ENCODE measurements around the gene CAMTA1.

DNA sequence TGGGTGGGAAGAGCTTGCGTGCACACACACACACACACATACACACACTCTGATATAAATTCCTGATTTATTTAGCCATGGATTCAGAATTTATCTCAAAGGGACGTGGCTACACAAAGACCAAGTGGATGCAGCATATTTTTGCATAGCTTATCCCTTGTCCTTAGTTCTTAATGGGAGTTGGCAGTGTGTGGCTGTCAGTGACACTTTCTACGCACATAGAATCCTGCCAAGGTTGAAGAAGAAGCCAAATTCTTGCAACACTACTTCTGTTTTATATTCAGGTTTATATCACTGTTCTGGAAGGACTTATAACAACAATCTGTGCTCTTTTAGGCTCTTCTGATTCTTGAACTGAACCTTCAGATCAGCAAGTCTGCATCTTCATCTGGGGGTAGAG lies 292.7 kb downstream of the CAMTA1 start:
- TF ChIP-seq, protein P1, sequence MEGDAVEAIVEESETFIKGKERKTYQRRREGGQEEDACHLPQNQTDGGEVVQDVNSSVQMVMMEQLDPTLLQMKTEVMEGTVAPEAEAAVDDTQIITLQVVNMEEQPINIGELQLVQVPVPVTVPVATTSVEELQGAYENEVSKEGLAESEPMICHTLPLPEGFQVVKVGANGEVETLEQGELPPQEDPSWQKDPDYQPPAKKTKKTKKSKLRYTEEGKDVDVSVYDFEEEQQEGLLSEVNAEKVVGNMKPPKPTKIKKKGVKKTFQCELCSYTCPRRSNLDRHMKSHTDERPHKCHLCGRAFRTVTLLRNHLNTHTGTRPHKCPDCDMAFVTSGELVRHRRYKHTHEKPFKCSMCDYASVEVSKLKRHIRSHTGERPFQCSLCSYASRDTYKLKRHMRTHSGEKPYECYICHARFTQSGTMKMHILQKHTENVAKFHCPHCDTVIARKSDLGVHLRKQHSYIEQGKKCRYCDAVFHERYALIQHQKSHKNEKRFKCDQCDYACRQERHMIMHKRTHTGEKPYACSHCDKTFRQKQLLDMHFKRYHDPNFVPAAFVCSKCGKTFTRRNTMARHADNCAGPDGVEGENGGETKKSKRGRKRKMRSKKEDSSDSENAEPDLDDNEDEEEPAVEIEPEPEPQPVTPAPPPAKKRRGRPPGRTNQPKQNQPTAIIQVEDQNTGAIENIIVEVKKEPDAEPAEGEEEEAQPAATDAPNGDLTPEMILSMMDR (optimal IDR thresholded peaks at IDR 0.05 in 1 of 3, IDR thresholded peaks at IDR 0.05 in 1 of 3, conservative IDR thresholded peaks at IDR 0.05 in 1 of 3; ENCODE audit: extremely low read depth in 1 of 3, insufficient read depth in 2 of 3, low read length in 3 of 3), result no peak
- no peak for TF ChIP-seq EZH2 (IDR thresholded peaks at IDR 0.05; ENCODE audit: low read length)

All from keratinocyte (primary cell).